ENCODE measurements around the gene RGS8. TPM values are rescaled to one million over a fixed set of nuclear protein-coding genes. Genes with fewer than 3 reads are reported as not detected.

RGS8 gene
- total RNA-seq, 2 experiments from 2014 or later = not detected

GRCh38 chr1:182674346-182675246 lies 9.8 kb downstream of the RGS8 start:
- H3K27ac Mint-ChIP-seq = no peak overlapping the region
- DNase-seq = no peak
- no peak for ATAC-seq (ENCODE audit: low read depth)
- H3K4me3 Mint-ChIP-seq = no peak overlapping the region
- H3K9me3 Mint-ChIP-seq = no peaks in the 10 kb centered on the region
- peaks cover 21% of the 10 kb centered on the region for H3K27me3 Mint-ChIP-seq
- no peaks in the 10 kb centered on the region for H3K36me3 Mint-ChIP-seq
- peaks cover 2% of the 10 kb centered on the region for H3K4me1 Mint-ChIP-seq
- POLR2A ChIA-PET = no interaction called here

GRCh38 chr1:182672487-182672836 lies 11.9 kb downstream of the RGS8 start:
- POLR2A ChIA-PET = no interaction called here
- Mint-ChIP-seq H3K27ac (no peak overlapping the region), H3K4me3 (no peak overlapping the region), H3K36me3 (no peaks in the 10 kb centered on the region), H3K4me1 (no peaks in the 10 kb centered on the region), H3K27me3 (peaks cover 18% of the 10 kb centered on the region), H3K9me3 (no peaks in the 10 kb centered on the region)
- ATAC-seq (ENCODE audit: low read depth) (no peak), DNase-seq (no peak)

- no peak overlapping the region for H3K4me3 Mint-ChIP-seq
- POLR2A ChIA-PET = no interaction called here
- DNase-seq (no peak), ATAC-seq (ENCODE audit: low read depth) (no peak)
- peaks cover 18% of the 10 kb centered on the region for H3K27me3 Mint-ChIP-seq
- no peaks in the 10 kb centered on the region for H3K36me3 Mint-ChIP-seq
- H3K9me3 Mint-ChIP-seq = no peaks in the 10 kb centered on the region
- no peaks in the 10 kb centered on the region for H3K4me1 Mint-ChIP-seq
- no peak overlapping the region for H3K27ac Mint-ChIP-seq
These were observed 12.5 kb downstream of the RGS8 start for GRCh38 chr1:182671750-182672486.

GRCh38 chr1:182670032-182670749 lies 14.2 kb downstream of the RGS8 start:
- ATAC-seq (ENCODE audit: low read depth) (no peak), DNase-seq (no peak)
- Mint-ChIP-seq H3K4me1 (no peaks in the 10 kb centered on the region), H3K9me3 (no peaks in the 10 kb centered on the region), H3K4me3 (no peak overlapping the region), H3K36me3 (no peaks in the 10 kb centered on the region), H3K27ac (no peak overlapping the region), H3K27me3 (peaks cover 13% of the 10 kb centered on the region)
- POLR2A ChIA-PET = no interaction called here

- H3K36me3 Mint-ChIP-seq = no peaks in the 10 kb centered on the region
- no peak overlapping the region for H3K27ac Mint-ChIP-seq
These were observed 15.1 kb downstream of the RGS8 start for GRCh38 chr1:182669266-182669665.

GRCh38 chr1:182668521-182669054 lies 15.8 kb downstream of the RGS8 start:
- H3K9me3 Mint-ChIP-seq = no peaks in the 10 kb centered on the region

More at GRCh38 chr1:182669266-182669665, 15.1 kb downstream of the RGS8 start:
- H3K9me3 Mint-ChIP-seq = no peaks in the 10 kb centered on the region
- H3K4me1 Mint-ChIP-seq = no peaks in the 10 kb centered on the region
- H3K27me3 Mint-ChIP-seq = peaks cover 12% of the 10 kb centered on the region
- POLR2A ChIA-PET = no interaction called here
- no peak for DNase-seq
- ATAC-seq (ENCODE audit: low read depth) = no peak
- H3K4me3 Mint-ChIP-seq = no peak overlapping the region

GRCh38 chr1:182667848-182668505 lies 16.4 kb downstream of the RGS8 start:
- H3K36me3 Mint-ChIP-seq = no peaks in the 10 kb centered on the region
- H3K4me1 Mint-ChIP-seq = no peaks in the 10 kb centered on the region
- DNase-seq (no peak), ATAC-seq (ENCODE audit: low read depth) (no peak)
- peaks cover 18% of the 10 kb centered on the region for H3K27me3 Mint-ChIP-seq
- no peak overlapping the region for H3K27ac Mint-ChIP-seq
- no peaks in the 10 kb centered on the region for H3K9me3 Mint-ChIP-seq
- H3K4me3 Mint-ChIP-seq = no peak overlapping the region
- POLR2A ChIA-PET = no interaction called here

More at GRCh38 chr1:182668521-182669054, 15.8 kb downstream of the RGS8 start:
- Mint-ChIP-seq H3K4me1 (no peaks in the 10 kb centered on the region), H3K4me3 (no peak overlapping the region), H3K27me3 (peaks cover 16% of the 10 kb centered on the region), H3K36me3 (no peaks in the 10 kb centered on the region), H3K27ac (no peak overlapping the region)
- DNase-seq (no peak), ATAC-seq (ENCODE audit: low read depth) (no peak)
- POLR2A ChIA-PET = no interaction called here

GRCh38 chr1:182666706-182667105 lies 17.7 kb downstream of the RGS8 start:
- H3K36me3 Mint-ChIP-seq = no peaks in the 10 kb centered on the region
- H3K27me3 Mint-ChIP-seq = peaks cover 20% of the 10 kb centered on the region
- POLR2A ChIA-PET = no interaction called here
- no peaks in the 10 kb centered on the region for H3K9me3 Mint-ChIP-seq
- H3K27ac Mint-ChIP-seq = no peak overlapping the region
- DNase-seq = no peak
- ATAC-seq (ENCODE audit: low read depth) = no peak
- H3K4me3 Mint-ChIP-seq = no peak overlapping the region
- H3K4me1 Mint-ChIP-seq = no peaks in the 10 kb centered on the region

GRCh38 chr1:182664296-182664695 lies 20.1 kb downstream of the RGS8 start:
- Mint-ChIP-seq H3K27me3 (peaks cover 28% of the 10 kb centered on the region), H3K27ac (no peak overlapping the region), H3K4me1 (no peaks in the 10 kb centered on the region), H3K4me3 (no peak overlapping the region), H3K9me3 (no peaks in the 10 kb centered on the region), H3K36me3 (no peaks in the 10 kb centered on the region)
- DNase-seq (no peak), ATAC-seq (ENCODE audit: low read depth) (no peak)
- POLR2A ChIA-PET = no interaction called here

- H3K9me3 Mint-ChIP-seq = no peaks in the 10 kb centered on the region
- POLR2A ChIA-PET = no interaction called here
- H3K4me3 Mint-ChIP-seq = no peak overlapping the region
- no peak for DNase-seq
- no peak for ATAC-seq (ENCODE audit: low read depth)
- H3K36me3 Mint-ChIP-seq = no peaks in the 10 kb centered on the region
- peaks cover 29% of the 10 kb centered on the region for H3K27me3 Mint-ChIP-seq
- no peak overlapping the region for H3K27ac Mint-ChIP-seq
- no peaks in the 10 kb centered on the region for H3K4me1 Mint-ChIP-seq
These were observed 21.4 kb downstream of the RGS8 start for GRCh38 chr1:182662956-182663355.

- POLR2A ChIA-PET = no interaction called here
- DNase-seq = no peak
- Mint-ChIP-seq H3K4me3 (no peak overlapping the region), H3K9me3 (no peaks in the 10 kb centered on the region), H3K36me3 (no peaks in the 10 kb centered on the region), H3K27me3 (peaks cover 35% of the 10 kb centered on the region), H3K27ac (no peak overlapping the region), H3K4me1 (no peaks in the 10 kb centered on the region)
- ATAC-seq (ENCODE audit: low read depth) = no peak
These were observed 22.1 kb downstream of the RGS8 start for GRCh38 chr1:182662121-182662890.

- no peak overlapping the region for H3K4me3 Mint-ChIP-seq
- POLR2A ChIA-PET = no interaction called here
These were observed 26.3 kb downstream of the RGS8 start for GRCh38 chr1:182658055-182658454.

More at GRCh38 chr1:182658055-182658454, 26.3 kb downstream of the RGS8 start:
- peaks cover 36% of the 10 kb centered on the region for H3K27me3 Mint-ChIP-seq
- no peak for ATAC-seq (ENCODE audit: low read depth)
- DNase-seq = no peak
- no peaks in the 10 kb centered on the region for H3K4me1 Mint-ChIP-seq
- no peaks in the 10 kb centered on the region for H3K9me3 Mint-ChIP-seq
- H3K36me3 Mint-ChIP-seq = no peaks in the 10 kb centered on the region
- no peak overlapping the region for H3K27ac Mint-ChIP-seq
